NCI-H460 (cell line): ENCODE data around the gene CCDC88B. TPM values are rescaled to one million over a fixed set of nuclear protein-coding genes. Genes with fewer than 3 reads are reported as not detected.
"Not testable (repeated sequence)": the region's sequence is repeated elsewhere in the genome, so short reads cannot be mapped to it uniquely, and the experiment has no call there.

Experiments used
- DNase-seq: peaks from one replicate; pipeline ENCODE4 v3.0.0-alpha.2; 2016; ENCODE audit warnings: low read depth; ENCODE audit errors: extremely low read depth
- total RNA-seq: library from RNA; depleted of rRNA; stranded (reverse); fragments of >200 nt; shearing (Covaris generic); gene quantifications from 2 replicates; pipeline ENCODE4 v1.2.3, GENCODE V29; 2014

CCDC88B gene
- total RNA-seq, 1 experiment from 2014 or later = 3.7 TPM

- DNase-seq = no peak
These were observed 20.9 kb upstream of the CCDC88B start for GRCh38 chr11:64318766-64319761.

GRCh38 chr11:64320556-64320955, 19.4 kb upstream of the CCDC88B start:
- DNase-seq = no peak

- DNase-seq = no peak
These were observed 19.0 kb upstream of the CCDC88B start for GRCh38 chr11:64321026-64321425.

GRCh38 chr11:64321533-64321932, 18.5 kb upstream of the CCDC88B start:
- DNase-seq = no peak

GRCh38 chr11:64322925-64323260, 17.1 kb upstream of the CCDC88B start:
- no peak for DNase-seq

GRCh38 chr11:64323373-64323772, 16.6 kb upstream of the CCDC88B start:
- DNase-seq = no peak

GRCh38 chr11:64323984-64324383, 16.0 kb upstream of the CCDC88B start:
- DNase-seq = not testable (repeated sequence)

- DNase-seq = no peak
These were observed 15.1 kb upstream of the CCDC88B start for GRCh38 chr11:64324692-64325469.

GRCh38 chr11:64327375-64327774, 12.6 kb upstream of the CCDC88B start:
- no peak for DNase-seq

GRCh38 chr11:64327993-64328392, 12.0 kb upstream of the CCDC88B start:
- DNase-seq = no peak

GRCh38 chr11:64330888-64331287, 9.1 kb upstream of the CCDC88B start:
- no peak for DNase-seq

GRCh38 chr11:64331569-64332371, 8.2 kb upstream of the CCDC88B start:
- peak; percentile 83 for DNase-seq

GRCh38 chr11:64333556-64333955, 6.4 kb upstream of the CCDC88B start:
- DNase-seq = no peak

GRCh38 chr11:64334764-64335735, 5.0 kb upstream of the CCDC88B start:
- peak; percentile 79 for DNase-seq

GRCh38 chr11:64337538-64338249, 2.3 kb upstream of the CCDC88B start:
- no peak for DNase-seq

- DNase-seq = no peak
These were observed 1.3 kb upstream of the CCDC88B start for GRCh38 chr11:64338716-64339115.

GRCh38 chr11:64339286-64339685, 718 bp upstream of the CCDC88B start:
- no peak for DNase-seq

- no peak for DNase-seq
These were observed 799 bp downstream of the CCDC88B start for GRCh38 chr11:64340671-64341335.
